ENCODE results near the gene MINDY2. TPM values are rescaled to one million over a fixed set of nuclear protein-coding genes. Genes with fewer than 3 reads are reported as not detected.
"Not testable (repeated sequence)": the region's sequence is repeated elsewhere in the genome, so short reads cannot be mapped to it uniquely, and the experiment has no call there.

MINDY2 gene
- polyA plus RNA-seq, 5 donors: 10.3 to 18.3 (median 15.6) TPM

DNA sequence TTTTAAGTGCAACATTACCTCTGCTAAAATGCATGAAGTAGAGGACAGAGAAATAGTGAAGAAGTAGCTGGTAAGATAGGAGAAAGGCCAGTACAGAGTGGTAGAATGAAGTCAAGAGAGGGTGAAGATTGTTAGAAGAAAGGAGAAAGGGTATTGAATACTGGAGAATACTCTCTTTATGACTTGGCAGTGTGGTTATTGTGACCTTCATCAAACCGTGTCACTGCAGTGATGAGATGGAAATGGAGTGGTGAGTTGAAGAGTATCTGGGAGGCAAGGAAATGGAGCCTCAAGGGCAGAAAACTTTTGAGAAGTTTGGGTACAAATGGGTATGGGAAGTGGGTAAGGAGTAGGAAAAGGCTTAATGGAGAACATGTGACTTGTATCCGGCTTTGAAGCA lies 24.7 kb downstream of the MINDY2 start:
- DNase-seq: no peak

DNA sequence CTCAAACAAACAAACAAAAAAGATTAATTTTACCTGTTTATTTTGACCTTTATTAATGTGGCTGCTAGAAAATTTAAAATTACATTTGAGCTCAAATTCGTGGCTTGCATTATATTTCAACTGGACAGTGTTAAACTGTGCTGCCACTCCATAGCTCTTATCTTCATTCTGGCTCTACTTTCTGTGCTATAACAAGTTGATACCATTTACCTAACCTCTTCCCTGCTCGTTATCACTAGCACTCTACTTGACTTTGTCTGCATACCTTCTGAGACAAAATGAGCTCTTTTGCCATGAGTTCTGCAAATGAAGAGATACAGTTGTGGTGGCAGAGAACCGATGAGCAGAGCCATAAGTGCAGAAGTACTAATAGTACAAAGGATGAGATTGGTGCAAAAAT lies 26.4 kb downstream of the MINDY2 start:
- DNase-seq: no peak

DNA sequence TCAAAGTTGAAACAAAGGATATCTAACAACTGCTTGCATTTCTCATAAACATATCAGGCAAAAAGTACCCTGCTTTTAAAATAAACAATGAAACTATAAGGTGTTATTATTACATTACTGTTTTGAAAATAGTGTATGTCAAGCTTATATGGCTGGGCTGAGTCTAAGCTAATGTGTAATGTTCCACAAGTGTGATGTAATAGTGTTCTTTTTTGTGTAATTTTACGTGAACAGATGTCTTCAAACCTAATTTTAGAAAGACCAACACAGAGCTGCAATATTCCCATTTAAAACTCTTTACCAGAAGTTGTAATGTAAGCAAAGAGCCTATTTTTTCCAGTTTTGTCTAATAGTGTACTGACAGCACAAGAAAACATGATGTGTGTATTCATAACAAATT lies 34.0 kb downstream of the MINDY2 start:
- DNase-seq: no peak

DNA sequence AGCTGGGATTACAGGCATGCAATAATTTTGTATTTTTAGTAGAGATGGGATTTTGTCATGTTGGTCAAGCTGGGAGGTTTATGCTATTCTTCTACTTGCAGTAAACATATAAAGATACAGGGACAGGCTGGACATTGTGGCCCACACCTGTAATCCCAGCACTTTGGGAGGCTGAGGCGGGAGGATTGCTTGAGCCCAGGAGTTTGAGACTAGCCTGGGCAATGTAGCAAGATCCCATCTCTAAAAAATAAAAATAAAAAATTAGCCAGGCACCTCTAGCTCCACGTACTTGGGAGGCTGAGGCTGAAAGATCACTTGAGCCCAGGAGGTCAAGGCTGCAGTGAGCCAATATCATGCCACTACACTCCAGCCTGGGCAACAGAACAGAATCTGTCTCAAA lies 52.2 kb downstream of the MINDY2 start:
- DNase-seq: not testable (repeated sequence)

DNA sequence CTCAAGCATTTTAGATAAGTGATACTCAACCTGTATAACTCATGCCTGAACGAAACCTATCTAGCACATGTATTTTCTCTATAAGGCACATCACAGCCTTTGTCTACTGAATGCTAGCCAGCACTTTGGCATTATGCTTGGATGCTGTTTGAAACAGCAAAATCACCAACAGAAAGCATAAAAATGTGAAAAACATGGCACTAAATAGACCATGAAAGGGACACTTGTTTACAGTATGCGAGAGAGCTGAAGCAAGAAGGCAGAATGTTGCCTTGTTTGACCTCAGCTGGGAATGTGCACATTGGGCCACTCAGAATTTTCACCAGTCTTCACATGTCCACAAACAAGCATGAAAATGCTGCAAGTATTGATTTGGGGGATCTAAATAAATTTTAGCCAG lies 59.5 kb downstream of the MINDY2 start:
- DNase-seq: no peak

DNA sequence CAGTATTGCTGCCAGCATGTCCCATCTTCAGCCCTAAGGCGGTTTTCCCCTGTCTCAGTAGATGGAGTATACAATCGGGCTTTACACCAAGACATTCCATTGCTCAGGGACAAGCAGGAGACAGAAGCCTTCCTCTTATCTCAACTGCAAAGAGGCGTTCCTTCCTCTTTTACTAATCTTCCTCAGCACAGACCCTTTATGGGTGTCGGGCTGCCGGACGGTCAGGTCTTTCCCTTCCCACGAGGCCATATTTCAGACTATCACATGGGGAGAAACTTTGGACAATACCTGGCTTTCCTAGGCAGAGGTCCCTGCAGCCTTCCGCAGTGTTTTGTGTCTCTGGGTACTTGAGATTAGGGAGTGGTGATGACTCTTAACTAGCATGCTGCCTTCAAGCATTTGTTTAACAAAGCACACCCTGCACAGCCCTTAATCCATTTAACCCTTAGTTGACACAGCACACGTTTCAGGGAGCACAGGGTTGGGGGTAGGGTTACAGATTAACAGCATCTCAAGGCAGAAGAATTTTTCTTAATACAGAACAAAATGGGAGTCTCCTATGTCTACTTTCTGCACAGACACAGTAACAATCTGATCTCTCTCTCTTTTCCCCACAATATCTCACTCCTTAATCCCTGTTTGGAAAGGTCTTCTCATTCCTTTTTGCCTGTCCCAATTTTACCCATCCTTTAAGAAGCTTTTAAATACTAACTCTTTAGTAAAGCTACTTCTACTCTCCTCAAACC lies 62.8 kb downstream of the MINDY2 start:
- DNase-seq: not testable (repeated sequence)

DNA sequence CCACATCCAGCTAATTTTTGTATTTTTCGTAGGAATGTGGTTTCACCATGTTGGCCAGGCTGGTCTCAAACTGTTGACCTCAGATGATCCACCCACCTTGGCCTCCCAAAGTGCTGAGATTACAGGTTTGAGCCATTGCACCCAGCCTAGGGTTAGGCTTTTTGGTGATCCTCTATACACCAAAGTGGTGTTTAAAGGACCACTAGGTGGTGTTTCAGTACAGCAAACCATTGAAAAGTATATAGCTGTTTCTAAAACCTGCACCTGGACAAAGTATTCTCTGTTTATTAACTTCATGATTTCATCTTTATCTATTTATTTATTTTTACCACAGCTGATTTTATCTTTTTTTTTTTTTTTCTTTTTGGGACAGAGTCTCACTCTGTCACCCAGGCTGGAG lies 68.4 kb downstream of the MINDY2 start:
- no peak for DNase-seq

DNA sequence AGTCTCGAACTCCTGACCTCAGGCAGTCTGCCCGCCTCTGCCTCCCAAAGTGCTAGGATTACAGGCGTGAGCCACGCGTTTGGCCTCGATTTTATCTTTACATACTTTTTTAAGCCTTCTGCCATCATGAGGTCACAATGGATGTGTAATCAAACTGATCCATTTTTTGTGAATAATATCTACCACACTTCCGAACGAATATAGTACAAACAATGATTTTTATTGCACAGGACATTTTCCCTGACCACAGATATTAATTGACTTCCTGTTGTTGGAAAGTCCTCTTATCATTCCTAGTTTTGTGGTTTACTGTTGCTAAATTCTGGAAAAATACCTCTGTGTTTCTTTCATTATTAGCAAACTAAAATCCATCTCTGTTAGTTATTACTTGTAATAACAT lies 68.9 kb downstream of the MINDY2 start:
- no peak for DNase-seq

DNA sequence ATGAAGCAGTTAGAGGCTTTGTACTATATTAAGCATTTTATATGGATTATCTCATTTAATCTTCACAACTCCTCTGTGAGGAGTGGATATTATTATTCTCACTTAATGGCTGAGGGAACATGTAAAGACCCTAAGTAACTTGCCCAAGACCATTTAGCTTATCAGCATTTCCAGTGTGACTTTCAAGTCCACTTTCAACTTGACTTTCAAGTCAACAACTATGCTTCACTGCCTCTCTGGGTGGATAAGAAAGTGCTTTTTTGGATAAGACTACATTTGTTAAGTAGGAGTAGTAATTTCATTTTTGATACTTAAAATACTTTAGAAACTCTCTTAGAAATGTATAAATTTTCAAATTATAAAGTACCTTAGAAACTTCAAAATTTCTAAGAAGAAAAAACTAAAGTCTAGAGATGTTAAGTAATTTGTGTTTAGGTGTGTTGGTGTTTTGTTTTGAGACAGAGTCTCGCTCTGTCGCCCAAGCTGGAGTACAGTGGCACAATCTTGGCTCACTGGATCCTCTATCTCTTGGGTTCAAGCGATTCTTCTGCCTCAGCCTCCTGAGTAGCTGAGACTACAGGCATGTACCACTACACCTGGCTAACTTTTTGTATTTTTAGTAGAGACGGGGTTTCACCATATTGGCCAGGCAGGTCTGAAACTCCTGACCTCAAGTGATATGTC lies 71.8 kb downstream of the MINDY2 start:
- DNase-seq: no peak

DNA sequence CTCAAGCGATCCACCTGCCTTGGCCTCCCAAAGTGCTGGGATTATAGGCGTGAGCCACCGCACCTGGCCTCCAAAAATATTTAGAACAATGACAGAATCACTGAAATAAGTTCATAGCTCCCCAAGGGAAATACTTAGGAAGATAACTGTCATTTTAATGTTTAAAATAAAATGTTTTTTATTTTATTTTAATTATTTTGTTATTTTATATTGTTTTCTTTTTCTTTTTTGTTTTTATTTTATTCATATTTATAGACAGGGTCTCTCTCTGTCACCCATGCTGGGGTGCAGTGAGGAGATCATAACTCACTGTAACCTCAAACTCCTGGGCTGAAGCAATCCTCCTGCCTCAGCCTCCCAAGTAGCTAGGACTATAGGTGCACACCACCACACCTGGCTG lies 80.1 kb downstream of the MINDY2 start:
- DNase-seq: not testable (repeated sequence)

DNA sequence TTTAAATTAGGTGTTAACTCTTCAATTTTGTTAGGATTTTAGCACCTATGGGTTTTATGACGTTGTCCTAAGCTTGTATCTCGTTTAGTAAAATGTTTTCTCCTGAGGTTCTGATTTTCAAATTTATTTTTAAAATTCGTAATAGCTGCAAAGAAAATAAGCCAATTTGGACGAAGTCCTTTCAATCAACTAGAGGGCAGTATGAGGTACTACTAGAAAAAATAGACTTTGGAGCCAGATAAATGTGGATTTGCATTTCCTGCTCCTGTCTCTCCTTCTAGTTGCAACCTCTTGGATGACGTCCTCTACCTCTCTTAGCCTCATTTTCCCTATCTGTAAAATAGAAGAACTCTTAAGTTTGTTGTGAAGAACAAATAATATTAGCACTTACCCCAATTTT lies 81.2 kb downstream of the MINDY2 start:
- DNase-seq: no peak

DNA sequence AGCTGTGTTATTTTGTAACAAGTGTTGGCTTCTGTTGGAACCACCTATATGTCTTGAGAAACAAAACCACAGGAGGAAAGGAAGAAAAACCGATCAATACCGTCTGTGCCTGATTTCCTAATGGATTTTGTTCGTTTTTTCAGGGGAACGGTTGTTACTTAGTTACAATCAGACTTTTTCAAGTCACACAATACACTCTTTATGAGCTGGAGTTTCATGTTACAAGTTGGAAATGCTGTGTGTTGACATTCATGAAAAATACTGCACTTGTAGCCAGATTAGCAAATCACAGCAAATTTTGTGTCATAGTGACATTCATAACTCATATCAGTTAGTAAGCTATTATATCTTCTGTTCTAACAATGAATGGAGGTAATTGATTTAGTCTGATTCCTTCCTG lies 83.5 kb downstream of the MINDY2 start:
- DNase-seq: no peak

DNA sequence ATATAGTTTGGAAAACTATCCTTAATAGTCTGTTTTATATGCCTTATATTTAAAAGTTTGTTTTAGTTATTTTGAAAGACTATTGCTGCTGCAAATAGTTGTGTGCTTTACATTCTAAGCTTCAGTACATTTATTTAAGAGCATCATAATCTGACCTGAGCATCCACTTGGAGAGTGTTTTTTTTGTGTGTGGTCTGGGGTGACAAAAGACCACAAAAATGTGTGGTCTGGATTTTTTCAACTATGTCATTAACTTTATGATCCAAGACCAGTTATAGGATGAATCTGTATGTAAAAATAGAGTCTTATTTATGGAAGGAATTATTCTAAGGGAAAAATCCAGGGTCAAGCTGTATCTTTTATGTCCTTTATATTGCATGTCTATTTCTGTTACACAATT lies 85.0 kb downstream of the MINDY2 start:
- no peak for DNase-seq

DNA sequence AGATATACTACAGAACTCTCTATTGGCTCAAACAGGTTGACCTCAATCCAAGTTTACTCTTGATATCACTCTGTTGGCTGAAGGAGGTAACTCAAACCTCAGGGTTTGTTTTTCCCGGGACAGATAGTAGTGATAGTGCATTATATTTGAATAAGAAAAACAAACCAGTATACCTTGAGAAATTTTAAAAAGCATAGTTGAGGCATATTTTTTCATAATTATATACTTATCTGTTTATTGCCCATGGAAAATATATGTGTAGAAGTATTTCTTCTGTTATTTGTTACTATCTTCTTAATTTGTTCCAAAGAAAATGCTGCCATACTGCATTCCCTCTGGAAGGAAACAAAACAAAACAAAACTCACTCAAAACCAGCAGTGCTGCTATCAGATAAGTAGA lies 85.5 kb downstream of the MINDY2 start:
- DNase-seq: not testable (repeated sequence)

DNA sequence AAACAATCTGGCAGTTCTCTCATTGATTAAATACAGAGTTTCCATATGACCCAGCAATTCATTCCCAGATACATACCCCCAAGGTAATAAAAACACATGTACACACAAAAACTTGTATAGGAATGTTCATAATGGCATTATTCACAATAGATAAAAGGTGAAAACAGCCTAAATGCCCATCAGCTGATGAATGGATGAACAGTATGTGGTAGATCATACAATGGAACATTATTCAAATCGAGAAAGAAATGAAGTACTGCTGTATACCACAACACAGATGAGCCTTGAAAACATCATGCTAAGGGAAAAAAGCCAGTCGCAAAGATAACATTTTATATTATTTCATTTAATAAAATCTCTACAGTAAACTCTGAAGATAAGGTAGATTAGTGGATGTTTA lies 91.2 kb downstream of the MINDY2 start:
- DNase-seq: no peak

DNA sequence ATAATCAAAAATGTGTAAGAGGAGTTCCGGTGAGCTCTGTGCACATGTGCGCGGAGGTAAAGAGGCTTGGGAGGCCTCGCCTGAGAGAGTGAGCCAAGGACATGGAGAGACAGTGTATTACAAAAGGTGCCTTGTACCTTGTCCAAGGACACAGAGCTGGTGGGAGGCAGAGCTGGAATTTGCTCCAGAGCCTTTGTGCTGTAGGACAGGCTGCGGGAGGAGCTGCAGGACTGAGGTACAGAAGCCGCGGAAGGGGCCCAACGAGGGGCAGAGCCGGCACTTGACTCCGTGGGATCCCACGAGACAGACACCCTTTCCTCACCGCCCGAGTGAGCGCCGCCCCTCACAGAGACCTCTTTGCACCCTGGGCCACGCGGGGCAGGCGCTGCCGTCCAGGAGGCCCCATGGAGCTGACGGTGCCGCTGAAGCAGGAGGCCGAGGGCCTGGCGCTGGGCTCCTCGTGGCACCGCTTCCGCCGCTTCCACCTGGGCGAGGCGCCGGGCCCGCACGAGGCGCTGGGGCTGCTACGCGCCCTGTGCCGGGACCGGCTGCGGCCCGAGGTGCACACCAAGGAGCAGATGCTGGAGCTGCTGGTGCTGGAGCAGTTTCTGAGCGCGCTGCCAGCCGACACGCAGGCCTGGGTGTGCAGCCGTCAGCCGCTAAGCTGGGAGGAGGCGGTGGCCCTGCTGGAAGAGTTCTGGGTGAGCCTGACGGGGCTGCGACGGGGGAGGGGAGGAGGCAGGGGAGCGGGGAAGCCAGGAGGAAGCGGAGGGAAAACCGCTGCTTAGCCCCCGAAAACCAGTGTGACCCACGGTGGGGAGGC lies 93.7 kb downstream of the MINDY2 start:
- peak; percentile 29 to 36 for DNase-seq

DNA sequence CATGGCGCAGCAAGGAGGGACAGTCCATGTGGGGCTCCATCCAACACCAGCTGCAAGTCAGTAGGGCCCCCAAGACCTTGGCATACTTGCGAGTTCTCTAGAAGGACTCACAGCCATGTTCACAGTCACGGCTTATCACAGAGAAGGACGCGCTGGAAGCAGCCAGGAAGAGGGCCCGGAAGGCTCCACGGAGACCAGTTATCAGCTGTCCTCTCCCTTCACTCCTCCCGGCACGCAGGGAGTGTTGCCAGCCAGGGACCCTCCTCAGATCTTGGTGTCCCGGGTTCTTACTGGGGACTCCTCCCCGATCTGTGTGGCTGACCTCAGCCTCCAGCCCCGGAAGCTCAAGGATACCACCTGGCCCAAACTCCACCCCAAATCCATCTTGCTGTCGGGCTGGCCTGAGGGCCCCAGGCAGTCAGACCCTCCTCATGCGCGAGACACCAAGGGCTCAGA lies 94.4 kb downstream of the MINDY2 start:
- no peak for DNase-seq

DNA sequence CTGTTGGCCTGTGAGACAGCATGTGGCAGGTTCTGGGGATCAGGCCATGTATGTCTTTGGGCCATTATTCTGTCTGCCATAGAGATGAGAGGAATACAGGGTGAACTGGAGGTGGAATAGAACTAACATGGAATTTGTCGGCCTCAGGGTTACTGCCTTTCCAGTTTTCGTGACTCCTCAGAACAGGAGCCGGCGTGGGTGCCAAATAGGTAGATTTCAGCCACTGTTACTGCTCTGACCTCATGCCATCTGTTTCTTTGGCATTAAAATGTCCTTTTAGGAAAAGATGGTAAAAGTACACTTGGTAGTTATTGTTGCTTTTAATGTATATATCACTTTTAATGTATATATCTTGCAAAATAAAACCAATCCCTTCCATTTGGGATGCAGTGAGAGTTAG lies 96.8 kb downstream of the MINDY2 start:
- DNase-seq: no peak

DNA sequence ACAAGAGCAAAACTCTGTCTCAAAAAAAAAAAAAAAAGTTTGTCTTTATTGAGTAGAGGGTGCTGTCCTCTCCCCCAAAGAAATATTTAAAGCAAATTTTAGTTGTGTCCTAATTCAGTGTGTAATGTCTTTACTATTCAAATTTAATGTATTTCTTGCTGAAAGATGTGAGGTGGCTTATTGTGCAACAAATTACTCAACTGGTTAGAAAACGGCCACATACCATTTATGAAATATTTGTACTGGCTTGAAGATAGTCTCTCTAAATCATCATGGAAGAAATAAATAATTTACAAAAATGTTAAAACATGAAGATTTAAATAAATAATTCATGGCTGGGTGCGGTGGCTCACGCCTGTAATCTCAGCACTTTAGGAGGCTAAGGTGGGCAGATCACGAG lies 99.3 kb downstream of the MINDY2 start:
- no peak for DNase-seq

DNA sequence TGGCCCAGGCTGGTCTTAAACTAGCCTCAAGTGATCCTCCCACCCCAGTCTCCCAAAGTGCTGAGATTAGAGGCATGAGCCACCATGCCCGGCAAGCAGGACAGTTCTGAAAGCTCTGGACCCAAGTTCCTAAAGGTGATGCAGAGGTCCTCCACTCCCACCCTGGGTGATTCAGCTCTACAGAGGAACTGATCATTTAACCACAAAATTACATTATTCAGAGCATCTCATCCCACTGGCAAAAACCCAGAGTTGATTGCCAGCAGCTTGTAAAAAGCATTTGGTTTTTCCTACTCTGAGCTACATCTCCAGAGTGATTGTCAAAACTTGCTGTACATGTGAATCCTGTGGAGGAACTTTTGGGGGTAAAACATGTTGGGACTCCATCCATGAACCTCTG lies 102.2 kb downstream of the MINDY2 start:
- no peak for DNase-seq

DNA sequence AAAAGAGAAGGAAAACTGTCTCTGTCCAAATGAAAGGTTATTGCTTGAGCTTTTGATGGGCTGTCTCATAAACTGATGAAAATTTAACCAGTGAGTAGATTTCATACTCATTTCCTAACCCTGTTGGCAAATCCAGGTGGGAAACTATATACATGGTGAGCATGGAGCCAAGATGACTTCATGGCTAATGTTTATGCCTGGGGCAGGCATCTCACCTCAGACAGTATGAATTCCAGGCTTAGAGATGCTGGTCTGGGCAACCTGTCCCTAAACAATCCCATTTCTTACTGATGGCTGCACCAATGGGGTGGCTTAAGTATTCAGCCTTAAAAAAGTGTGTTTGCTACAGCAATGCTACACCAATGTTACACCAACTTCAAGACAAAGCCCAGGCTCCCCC lies 104.2 kb downstream of the MINDY2 start:
- DNase-seq: no peak

DNA sequence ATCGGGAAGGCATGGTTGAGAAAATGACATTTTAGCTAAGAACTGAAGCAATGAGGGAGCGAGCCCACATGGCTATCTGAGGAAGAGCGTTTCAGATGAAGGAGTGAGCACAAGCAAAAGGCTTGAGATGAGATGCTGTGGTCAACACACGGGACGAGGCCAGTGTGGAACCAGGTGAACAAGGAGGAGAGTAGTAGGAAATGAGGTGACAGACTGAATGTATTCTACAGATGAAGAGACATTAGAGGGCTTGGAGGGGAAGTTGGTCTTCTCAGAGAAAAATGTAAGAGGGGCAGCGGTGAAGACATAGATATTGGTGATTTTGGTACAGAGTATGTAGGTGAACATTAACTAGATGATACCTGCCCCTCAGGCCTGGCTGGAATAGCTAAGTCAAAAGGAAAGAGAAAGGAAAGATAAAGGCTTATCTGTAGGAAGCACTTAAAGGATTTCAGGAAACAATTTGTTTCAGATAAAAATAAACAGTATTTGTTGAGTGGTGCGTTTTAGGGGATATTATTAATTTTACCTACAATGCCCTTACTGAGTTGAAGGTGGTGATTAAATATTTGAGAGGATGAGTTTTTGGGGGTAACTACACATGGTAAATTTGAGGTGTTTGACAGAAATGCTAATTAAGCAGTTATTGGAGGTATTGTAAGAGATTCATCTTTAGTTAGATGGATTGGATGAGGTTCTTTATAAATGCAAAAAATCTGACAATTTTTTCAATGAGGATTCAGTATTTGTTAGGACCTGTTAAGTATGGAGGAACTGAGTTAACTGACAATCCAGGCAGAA lies 105.4 kb downstream of the MINDY2 start:
- DNase-seq: no peak

Measured in right lung (tissue), 5 donors.